ENCODE results near the gene GRK5.

GRCh38 chr10:119455609-119456434, 248.5 kb downstream of the GRK5 start:
- TF ChIP-seq CTCF (IDR thresholded peaks at IDR 0.05) (no peak), ZFX (IDR thresholded peaks at IDR 0.05; ENCODE audit: borderline replicate concordance) (no peak)
